A204.1 (cell line): ENCODE measurements around the gene KIRREL1.

Source experiments
- FAIRE-seq: peaks from 2 replicates; lab custom pipeline; 2012; peaks lifted over from hg19 to GRCh38; lab: Jason Lieb, UNC

The KIRREL1 gene

DNA sequence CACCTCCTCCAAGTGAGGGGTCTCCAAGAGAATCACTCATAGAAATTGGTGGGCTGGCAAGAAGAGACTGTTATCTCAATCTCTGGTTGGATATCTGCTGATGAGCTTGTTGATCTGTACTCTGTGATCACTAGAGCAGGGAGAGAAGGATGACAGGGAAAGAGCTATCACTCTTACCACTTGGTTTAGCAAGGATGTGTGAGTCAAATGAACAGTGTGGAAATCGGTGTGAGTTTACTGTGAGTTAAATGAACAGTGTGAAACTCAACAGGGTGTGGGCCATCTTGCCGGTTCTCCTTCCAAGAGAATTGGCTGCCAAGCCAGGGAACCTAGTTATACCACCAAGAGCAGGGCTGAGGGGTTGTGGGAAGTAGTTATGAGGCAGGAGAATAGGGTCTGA lies 154.0 kb downstream of the KIRREL1 start:
- FAIRE-seq: no peak

DNA sequence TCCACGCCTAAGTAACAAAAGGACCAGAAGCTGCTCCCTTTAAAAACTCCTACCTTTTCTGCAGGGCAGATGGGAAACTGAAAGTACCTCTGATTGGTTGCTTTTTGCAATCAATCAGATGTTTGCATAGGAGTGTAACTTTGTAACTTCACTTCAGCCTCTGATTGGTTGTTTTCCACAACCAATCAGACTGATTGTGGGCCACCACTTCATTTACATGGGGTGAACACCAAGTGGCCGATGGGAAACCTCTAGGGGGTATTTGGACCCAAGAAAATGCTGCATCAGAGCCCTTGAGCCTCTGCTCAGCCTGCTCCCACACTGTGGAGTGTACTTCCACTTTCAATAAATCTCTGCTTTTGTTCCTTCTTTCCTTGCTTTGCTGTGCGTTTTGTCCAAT lies 154.4 kb downstream of the KIRREL1 start:
- no peak for FAIRE-seq

DNA sequence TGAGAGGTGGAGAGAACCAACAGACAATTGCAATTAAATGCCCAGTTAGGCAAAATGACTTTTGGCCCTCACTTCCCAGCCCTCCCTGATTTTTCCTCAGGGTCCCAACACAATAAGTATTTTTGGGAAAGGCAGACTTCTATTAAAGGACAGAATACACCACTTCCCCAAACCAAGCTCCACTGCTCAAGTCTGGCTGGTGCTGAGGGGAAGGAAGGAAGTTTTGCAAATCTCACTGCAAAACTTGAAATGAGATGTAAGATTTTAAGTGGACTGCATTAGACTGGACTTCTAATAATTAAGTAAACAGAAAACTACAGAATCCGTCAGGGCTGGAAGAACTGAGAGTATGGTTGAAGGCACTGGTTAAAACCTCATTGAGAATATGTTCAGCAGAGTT lies 155.0 kb downstream of the KIRREL1 start:
- no peak for FAIRE-seq

DNA sequence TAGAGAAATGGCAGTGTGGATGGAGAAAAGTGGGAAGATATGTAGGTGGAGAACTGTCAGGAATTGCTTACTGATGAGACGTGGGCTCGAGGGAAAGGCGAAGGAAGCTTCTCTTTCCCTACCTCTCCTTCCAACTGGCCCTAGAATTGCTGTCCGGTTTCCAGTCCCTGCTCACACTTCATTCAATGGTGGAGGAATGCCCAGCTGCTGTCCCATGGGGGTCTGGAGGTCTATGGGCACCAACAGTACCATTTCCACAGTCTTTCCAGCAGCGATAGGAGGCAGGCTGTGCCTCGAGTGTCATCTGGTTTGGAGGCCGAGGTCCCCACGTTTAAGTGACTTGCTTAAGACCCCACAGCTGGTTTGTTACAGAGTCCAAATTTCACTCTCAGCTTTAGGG lies 155.7 kb downstream of the KIRREL1 start:
- no peak for FAIRE-seq
